CD8-positive, alpha-beta memory T cell (primary cell): ENCODE data around the gene PTPRJ. TPM values are rescaled to one million over a fixed set of nuclear protein-coding genes. Genes with fewer than 3 reads are reported as not detected.

Experiments used
- CTCF ChIA-PET: fragments of 350-600 bp; sonication (Branson Sonifier 250); formaldehyde crosslinking; loops from one replicate; lab custom pipeline; 2021; ENCODE audit warnings: antibody characterized with exemption; lab: Charles Lee
- POLR2A ChIA-PET: fragments of 350-600 bp; sonication (Branson Sonifier 250); formaldehyde crosslinking; loops from one replicate; lab custom pipeline; 2021; ENCODE audit warnings: antibody characterized with exemption; lab: Charles Lee
- DNase-seq, 5 donors: peaks; one replicate each; pipeline versions ENCODE4 v3.0.0 to v3.0.0-alpha.2; 2020 to 2022; ENCODE audit warnings: mixed read lengths in 1 of 5
- H3K27ac ChIP-seq: one replicate; pipeline ENCODE4 v1.7.0; 2013; ENCODE audit warnings: low read depth, mild to moderate bottlenecking, low read length, moderate library complexity
- H3K27me3 ChIP-seq: 2 replicates; pipeline ENCODE4 v1.7.0; 2013; ENCODE audit warnings: low read length, mild to moderate bottlenecking; ENCODE audit not compliant: insufficient read depth, poor library complexity, severe bottlenecking
- H3K36me3 ChIP-seq: 2 replicates; pipeline ENCODE4 v1.7.0; 2013; ENCODE audit warnings: mild to moderate bottlenecking, low read length, moderate library complexity; ENCODE audit not compliant: insufficient read depth
- H3K4me1 ChIP-seq: 2 replicates; pipeline ENCODE4 v1.7.0; 2013; ENCODE audit warnings: mild to moderate bottlenecking, low read length, moderate library complexity; ENCODE audit not compliant: insufficient read depth
- H3K4me3 ChIP-seq: 2 replicates; pipeline ENCODE4 v1.7.0; 2013; ENCODE audit warnings: mild to moderate bottlenecking, low read length
- H3K9me3 ChIP-seq: 2 replicates; pipeline ENCODE4 v1.7.0; 2013; ENCODE audit warnings: mild to moderate bottlenecking, low read length
- H3K27ac Mint-ChIP-seq, 8 donors: one replicate each; pipeline ENCODE4 v1.8.0; 2020 to 2021; ENCODE audit warnings: mixed read lengths in 8 of 8, mild to moderate bottlenecking in 6 of 8, inconsistent platforms in 3 of 8, moderate library complexity in 3 of 8
- H3K27me3 Mint-ChIP-seq, 2 donors: one replicate each; pipeline ENCODE4 v1.8.0; 2020 to 2021; ENCODE audit warnings: mixed read lengths in 2 of 2, mild to moderate bottlenecking in 1 of 2, moderate library complexity in 1 of 2
- H3K36me3 Mint-ChIP-seq, 3 donors: one replicate each; pipeline ENCODE4 v1.8.0; 2020 to 2021; ENCODE audit warnings: mixed read lengths in 3 of 3, inconsistent platforms in 1 of 3, mild to moderate bottlenecking in 1 of 3
- H3K4me1 Mint-ChIP-seq, 3 donors: one replicate each; pipeline ENCODE4 v1.8.0; 2020 to 2021; ENCODE audit warnings: mixed read lengths in 3 of 3, inconsistent platforms in 1 of 3, mild to moderate bottlenecking in 1 of 3
- H3K4me3 Mint-ChIP-seq, 7 donors: one replicate each; pipeline ENCODE4 v1.8.0; 2020 to 2021; ENCODE audit warnings: mixed read lengths in 7 of 7, mild to moderate bottlenecking in 6 of 7, moderate library complexity in 4 of 7, inconsistent platforms in 2 of 7
- H3K9me3 Mint-ChIP-seq, 5 donors: one replicate each; pipeline ENCODE4 v1.8.0; 2020 to 2022; ENCODE audit warnings: mixed read lengths in 5 of 5, mild to moderate bottlenecking in 3 of 5, moderate library complexity in 2 of 5, inconsistent platforms in 1 of 5
- polyA plus RNA-seq: library from polyadenylated mRNA; unstranded; fragments of 300-500 nt; fragmentation: Illumina TruSeq; gene quantifications from one replicate; pipeline ENCODE4 v1.2.3, GENCODE V29; 2021
- total RNA-seq, 2 experiments: library from RNA; stranded (reverse); gene quantifications; one replicate each; pipeline ENCODE4 v1.2.3, GENCODE V29; 2021

The PTPRJ gene
- total and polyA plus RNA-seq, 3 experiments from 2014 or later: 16.0 to 25.6 (median 25.1) TPM

GRCh38 chr11:48165426-48165825 lies 185.1 kb downstream of the PTPRJ start:
- Histone ChIP-seq H3K4me1 (no peaks in the 10 kb centered on the region), H3K9me3 (no peaks in the 10 kb centered on the region), H3K27me3 (no peaks in the 10 kb centered on the region), H3K4me3 (no peak overlapping the region), H3K27ac (no peak overlapping the region), H3K36me3 (peaks cover 16% of the 10 kb centered on the region)
- ChIA-PET CTCF (no interaction called here), POLR2A (no interaction called here)
- Mint-ChIP-seq H3K36me3 (peaks cover 4 to 79% (median 36%) of the 10 kb centered on the region in 3 donors), H3K27me3 (no peaks in the 10 kb centered on the region), H3K4me1 (peaks cover 2 to 12% (median 8%) of the 10 kb centered on the region in 3 donors), H3K4me3 (no peak overlapping the region), H3K9me3 (no peaks in the 10 kb centered on the region), H3K27ac (peak overlapping the region in 1 of 8 donors; percentile 13)
- DNase-seq: no peak

GRCh38 chr11:48167380-48167779 lies 187.0 kb downstream of the PTPRJ start:
- ChIA-PET CTCF (no interaction called here), POLR2A (no interaction called here)
- Histone ChIP-seq H3K4me3 (no peak overlapping the region), H3K27ac (no peak overlapping the region), H3K36me3 (peaks cover 16% of the 10 kb centered on the region), H3K27me3 (no peaks in the 10 kb centered on the region), H3K9me3 (no peaks in the 10 kb centered on the region), H3K4me1 (no peaks in the 10 kb centered on the region)
- Mint-ChIP-seq H3K27ac (peak overlapping the region in 1 of 8 donors; percentile 48), H3K9me3 (no peaks in the 10 kb centered on the region), H3K36me3 (peaks cover 4 to 68% (median 35%) of the 10 kb centered on the region in 3 donors), H3K4me3 (no peak overlapping the region), H3K27me3 (no peaks in the 10 kb centered on the region), H3K4me1 (peaks cover 17 to 27% (median 22%) of the 10 kb centered on the region in 3 donors)
- no peak for DNase-seq

- Mint-ChIP-seq H3K27me3 (no peaks in the 10 kb centered on the region), H3K4me1 (peaks cover 21 to 38% (median 30%) of the 10 kb centered on the region in 3 donors), H3K9me3 (no peaks in the 10 kb centered on the region), H3K4me3 (no peak overlapping the region), H3K36me3 (peaks cover 4 to 53% (median 27%) of the 10 kb centered on the region in 3 donors), H3K27ac (no peak overlapping the region)
- no peak for DNase-seq
- Histone ChIP-seq H3K4me1 (no peaks in the 10 kb centered on the region), H3K27ac (no peak overlapping the region), H3K36me3 (peaks cover 10% of the 10 kb centered on the region), H3K4me3 (no peak overlapping the region), H3K9me3 (no peaks in the 10 kb centered on the region), H3K27me3 (no peaks in the 10 kb centered on the region)
- ChIA-PET POLR2A (no interaction called here), CTCF (no interaction called here)
Observed at GRCh38 chr11:48168815-48169214, 188.5 kb downstream of the PTPRJ start.

GRCh38 chr11:48169259-48169658 lies 188.9 kb downstream of the PTPRJ start:
- peaks cover 21 to 38% (median 30%) of the 10 kb centered on the region in 3 donors for H3K4me1 Mint-ChIP-seq

GRCh38 chr11:48169717-48170116 lies 189.4 kb downstream of the PTPRJ start:
- Mint-ChIP-seq H3K27me3 (no peaks in the 10 kb centered on the region), H3K36me3 (peaks cover 0 to 45% (median 22%) of the 10 kb centered on the region in 3 donors), H3K4me3 (no peak overlapping the region), H3K9me3 (no peaks in the 10 kb centered on the region), H3K4me1 (peaks cover 21 to 38% (median 30%) of the 10 kb centered on the region in 3 donors), H3K27ac (peak overlapping the region in 7 of 8 donors; percentile 23 to 76 (median 58))
- ChIA-PET POLR2A (no interaction called here), CTCF (no interaction called here)
- Histone ChIP-seq H3K36me3 (peaks cover 3% of the 10 kb centered on the region), H3K9me3 (no peaks in the 10 kb centered on the region), H3K27ac (no peak overlapping the region), H3K4me3 (no peak overlapping the region), H3K4me1 (no peaks in the 10 kb centered on the region), H3K27me3 (no peaks in the 10 kb centered on the region)
- no peak for DNase-seq

More at GRCh38 chr11:48169259-48169658, 188.9 kb downstream of the PTPRJ start:
- CTCF ChIA-PET: no interaction called here
- Mint-ChIP-seq H3K27ac (peak overlapping the region in 3 of 8 donors; percentile 36 to 60 (median 54)), H3K27me3 (no peaks in the 10 kb centered on the region), H3K9me3 (no peaks in the 10 kb centered on the region), H3K36me3 (peaks cover under 1 to 49% (median 23%) of the 10 kb centered on the region in 3 donors), H3K4me3 (no peak overlapping the region)
- Histone ChIP-seq H3K4me3 (no peak overlapping the region), H3K27ac (no peak overlapping the region), H3K9me3 (no peaks in the 10 kb centered on the region), H3K27me3 (no peaks in the 10 kb centered on the region), H3K4me1 (no peaks in the 10 kb centered on the region), H3K36me3 (peaks cover 5% of the 10 kb centered on the region)
- DNase-seq: no peak
- POLR2A ChIA-PET: no interaction called here

- ChIA-PET POLR2A (no interaction called here), CTCF (no interaction called here)
- Mint-ChIP-seq H3K27ac (peak overlapping the region; percentile 14 to 88 (median 52)), H3K36me3 (peaks cover 0 to 37% (median 17%) of the 10 kb centered on the region in 3 donors), H3K4me3 (peak overlapping the region in 1 of 7 donors; percentile 36), H3K27me3 (peaks cover 0 to 2% of the 10 kb centered on the region in 2 donors), H3K9me3 (no peaks in the 10 kb centered on the region), H3K4me1 (peaks cover 23 to 38% (median 34%) of the 10 kb centered on the region in 3 donors)
- H3K36me3 ChIP-seq: no peaks in the 10 kb centered on the region
- no peak for DNase-seq
- H3K27me3 ChIP-seq: no peaks in the 10 kb centered on the region
- no peaks in the 10 kb centered on the region for H3K4me1 ChIP-seq
- H3K27ac ChIP-seq: no peak overlapping the region
- no peak overlapping the region for H3K4me3 ChIP-seq
- no peaks in the 10 kb centered on the region for H3K9me3 ChIP-seq
Observed at GRCh38 chr11:48170241-48171233, 190.2 kb downstream of the PTPRJ start.

- DNase-seq: peak; percentile 23 to 68 (median 37)
- H3K27me3 Mint-ChIP-seq: peaks cover 0 to 2% of the 10 kb centered on the region in 2 donors
- peaks cover 23 to 38% (median 34%) of the 10 kb centered on the region in 3 donors for H3K4me1 Mint-ChIP-seq
- H3K9me3 ChIP-seq: no peaks in the 10 kb centered on the region
- no peaks in the 10 kb centered on the region for H3K4me1 ChIP-seq
- H3K27me3 ChIP-seq: no peaks in the 10 kb centered on the region
- H3K27ac ChIP-seq: no peak overlapping the region
- peak overlapping the region in 4 of 8 donors; percentile 15 to 33 (median 21) for H3K27ac Mint-ChIP-seq
- no peak overlapping the region for H3K4me3 ChIP-seq
- CTCF ChIA-PET: interaction anchor here (0.5 to 1.9 kb wide), 6 partner anchors 9 to 275 kb away, joined by 3 to 6 read pairs (median 3); no protein-coding TSS in a partner anchor
- no peaks in the 10 kb centered on the region for H3K9me3 Mint-ChIP-seq
- POLR2A ChIA-PET: no interaction called here
- H3K36me3 ChIP-seq: no peaks in the 10 kb centered on the region
- peaks cover 0 to 16% (median 3%) of the 10 kb centered on the region in 3 donors for H3K36me3 Mint-ChIP-seq
- H3K4me3 Mint-ChIP-seq: no peak overlapping the region
Observed at GRCh38 chr11:48172818-48173609, 192.7 kb downstream of the PTPRJ start.
